ENCODE data around the gene AURKA. TPM values are rescaled to one million over a fixed set of nuclear protein-coding genes. Genes with fewer than 3 reads are reported as not detected.
"Not testable (repeated sequence)": the region's sequence is repeated elsewhere in the genome, so short reads cannot be mapped to it uniquely, and the experiment has no call there.

AURKA gene
- total RNA-seq, 1 donor from 2014 or later: 6.5 TPM

- FAIRE-seq (no peak), DNase-seq (ENCODE audit: low spot score in 2 of 2) (no peak)
These were observed 30.2 kb upstream of the AURKA start for GRCh38 chr20:56422076-56422823.

DNA sequence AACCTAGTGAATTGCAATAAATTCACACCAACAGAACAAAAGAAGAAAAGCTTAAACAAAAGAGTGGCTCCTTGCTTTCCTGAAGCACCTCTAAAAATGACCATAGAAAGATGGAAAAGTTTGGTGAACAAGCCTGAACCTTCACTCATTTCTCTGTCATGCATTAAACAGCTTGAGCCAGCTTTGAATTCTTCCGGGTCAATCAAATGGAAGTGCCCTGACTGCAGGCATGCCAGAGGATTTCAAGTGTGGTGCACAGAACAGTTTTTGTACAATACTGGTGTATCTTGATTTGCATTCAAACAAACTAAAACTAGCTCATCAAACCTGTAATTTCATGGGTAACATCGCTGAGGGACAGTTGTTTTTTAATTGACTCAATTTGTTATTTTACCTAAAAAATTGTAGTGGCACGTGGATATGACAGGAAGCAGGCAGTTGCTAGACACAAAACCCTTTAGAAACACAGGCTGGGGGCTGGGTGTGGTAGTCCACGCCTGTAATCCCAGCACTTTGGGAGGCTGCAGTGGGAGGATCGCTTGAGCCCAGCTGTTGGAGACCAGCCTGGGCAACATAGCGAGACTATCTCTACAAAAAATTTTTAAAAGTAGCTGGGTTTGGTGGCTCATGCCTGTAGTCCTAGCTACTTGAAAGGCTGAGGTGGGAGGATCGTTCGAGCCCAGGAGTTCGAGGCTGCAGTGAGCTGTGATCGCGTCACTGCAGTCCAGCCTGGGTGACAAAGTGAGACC, 29.1 kb upstream of the AURKA start:
- FAIRE-seq: no peak

GRCh38 chr20:56420028-56420427, 28.0 kb upstream of the AURKA start:
- DNase-seq (ENCODE audit: low spot score in 2 of 2) (no peak), FAIRE-seq (no peak)

More for the DNA sequence above, 29.1 kb upstream of the AURKA start:
- no peak for DNase-seq (ENCODE audit: low spot score in 2 of 2)

- no peak for DNase-seq (ENCODE audit: low spot score in 2 of 2)
These were observed 26.4 kb upstream of the AURKA start for GRCh38 chr20:56418385-56418861.

DNA sequence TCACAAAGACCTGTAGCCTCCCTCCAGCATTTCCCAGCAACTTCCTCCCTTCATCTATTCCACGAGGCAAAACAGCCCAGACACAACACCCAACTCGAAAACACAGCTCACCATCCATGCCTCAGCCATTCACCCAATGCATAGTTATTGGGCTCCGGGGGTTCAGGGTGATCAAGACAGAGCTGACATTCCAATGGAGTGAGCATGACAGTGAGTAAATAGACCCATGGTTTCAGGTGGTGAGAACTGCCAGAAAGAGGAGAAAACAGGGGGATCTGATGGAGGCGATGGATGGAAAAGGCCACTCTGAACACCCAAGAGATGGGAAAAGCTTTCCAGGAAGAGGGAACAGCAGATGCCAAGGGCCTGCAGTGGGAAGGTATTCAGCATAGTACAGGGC, 25.9 kb upstream of the AURKA start:
- no peak for FAIRE-seq

More at GRCh38 chr20:56418385-56418861, 26.4 kb upstream of the AURKA start:
- no peak for FAIRE-seq

GRCh38 chr20:56417402-56417801, 25.4 kb upstream of the AURKA start:
- FAIRE-seq (no peak), DNase-seq (ENCODE audit: low spot score in 2 of 2) (no peak)

More for the DNA sequence above, 25.9 kb upstream of the AURKA start:
- no peak for DNase-seq (ENCODE audit: low spot score in 2 of 2)

DNA sequence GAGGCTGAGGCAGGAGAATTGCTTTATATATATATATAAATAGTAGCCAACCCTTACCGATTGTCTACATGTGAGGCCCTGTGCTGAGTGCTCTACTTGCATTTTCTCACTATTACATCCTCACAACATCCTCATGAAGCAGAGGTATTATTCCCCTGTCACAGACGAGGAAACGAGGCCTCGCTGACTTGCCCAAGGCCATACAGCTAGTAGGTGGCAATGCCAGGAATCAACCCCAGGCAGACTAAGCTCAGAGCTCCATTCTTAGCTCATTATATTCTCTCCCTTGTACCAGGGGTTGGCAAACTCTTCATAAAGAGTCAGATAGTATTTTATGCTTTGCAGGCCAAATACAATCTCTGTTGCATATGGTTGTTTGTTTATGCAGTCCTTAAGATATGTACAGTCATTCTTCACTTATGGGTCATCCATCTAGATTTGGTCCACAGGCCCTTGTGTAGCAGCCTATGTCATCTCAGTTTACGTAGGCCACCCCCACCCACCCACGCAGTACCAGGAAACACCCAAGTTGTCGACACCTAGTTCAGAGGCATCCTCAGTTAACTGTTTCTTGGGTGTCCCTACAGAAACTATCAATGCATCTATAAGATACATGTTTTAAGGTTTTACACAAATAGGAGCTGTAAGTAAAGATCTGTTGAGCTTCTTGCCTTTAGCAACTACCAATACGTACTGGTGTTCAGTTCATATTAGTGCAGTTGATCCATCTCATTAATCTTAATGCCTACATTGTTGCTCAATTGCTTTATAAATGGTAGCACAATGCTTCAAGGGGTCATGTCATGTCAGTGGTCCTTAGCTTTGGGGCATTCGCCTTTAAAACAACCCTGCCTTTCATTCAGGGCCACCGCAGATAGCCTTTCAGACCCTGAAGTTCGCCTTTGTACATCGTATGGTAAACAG, 23.1 kb upstream of the AURKA start:
- FAIRE-seq: no peak
- DNase-seq (ENCODE audit: low spot score in 2 of 2): no peak

DNA sequence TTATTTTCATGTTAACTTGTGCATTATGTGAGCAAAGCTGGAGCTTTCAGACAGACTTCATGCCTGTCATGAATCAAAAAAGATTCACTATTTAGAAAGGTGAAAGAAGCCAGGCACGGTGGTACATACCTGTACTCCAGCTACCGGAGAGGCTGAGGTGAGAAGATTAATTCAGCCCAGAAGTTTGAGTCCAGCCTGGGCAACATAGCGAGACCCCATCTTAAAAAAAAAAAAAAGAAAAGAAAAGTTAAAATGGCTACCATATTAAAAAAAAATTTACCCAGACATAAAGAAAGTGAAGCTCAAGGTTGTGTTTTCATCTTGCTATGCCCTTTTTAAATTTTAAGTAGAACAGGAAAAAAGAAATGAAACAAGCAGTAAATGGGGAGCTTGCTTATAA, 20.9 kb upstream of the AURKA start:
- FAIRE-seq (no peak), DNase-seq (ENCODE audit: low spot score in 2 of 2) (no peak)

DNA sequence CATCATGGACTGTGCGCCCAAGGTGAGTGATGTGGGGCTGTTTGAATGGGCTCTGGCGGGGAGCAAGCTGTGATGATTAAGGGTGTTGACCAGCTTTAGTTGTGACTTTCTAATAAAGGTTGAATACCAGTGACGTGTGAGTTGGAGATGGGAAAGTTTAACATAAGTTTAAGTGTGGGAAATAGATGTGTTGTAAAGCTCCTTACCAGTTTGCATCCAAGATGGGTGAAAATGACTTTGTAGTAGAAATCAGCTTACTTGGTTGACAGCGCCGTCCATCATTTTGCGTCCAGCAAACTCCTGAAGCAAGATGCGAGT, 20.4 kb upstream of the AURKA start:
- FAIRE-seq (no peak), DNase-seq (ENCODE audit: low spot score in 2 of 2) (no peak)

- DNase-seq (ENCODE audit: low spot score in 2 of 2) (no peak), FAIRE-seq (no peak)
These were observed 19.9 kb upstream of the AURKA start, which contains the start of gene CASS4 for GRCh38 chr20:56411759-56412472. Gene CASS4 (plus strand): TSS chr20:56412260. CDS start chr20:56412459, 199 bp downstream.

- not testable (repeated sequence) for FAIRE-seq; DNase-seq (ENCODE audit: low spot score in 2 of 2)
These were observed 19.3 kb upstream of the AURKA start for GRCh38 chr20:56411287-56411686.

DNA sequence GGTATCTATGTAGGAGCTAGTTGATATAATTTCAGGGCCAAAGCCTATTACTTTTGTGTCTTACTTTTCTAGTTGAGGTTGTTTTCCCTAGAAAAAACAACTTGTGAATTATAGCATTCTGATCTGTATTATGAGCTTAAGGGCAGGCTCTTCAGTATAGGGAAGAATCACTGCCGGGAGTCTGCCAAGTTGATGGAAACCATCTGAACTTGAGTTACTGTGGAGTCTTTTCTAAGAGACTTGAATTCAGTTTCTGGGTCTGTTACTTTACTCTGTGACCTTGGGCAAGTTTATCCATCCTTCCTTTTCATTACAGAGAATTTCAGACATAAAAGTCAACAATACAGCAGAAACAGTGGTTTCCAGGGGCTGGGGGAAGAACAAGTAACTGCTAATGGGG, 17.9 kb upstream of the AURKA start:
- FAIRE-seq (no peak), DNase-seq (ENCODE audit: low spot score in 2 of 2) (no peak)

GRCh38 chr20:56409521-56409920, 17.5 kb upstream of the AURKA start:
- FAIRE-seq (no peak), DNase-seq (ENCODE audit: low spot score in 2 of 2) (no peak)

- no peak for DNase-seq (ENCODE audit: low spot score in 2 of 2)
- FAIRE-seq: no peak
These were observed 14.9 kb upstream of the AURKA start for GRCh38 chr20:56406910-56407309.

- FAIRE-seq; DNase-seq (ENCODE audit: low spot score in 2 of 2): not testable (repeated sequence)
These were observed 13.3 kb upstream of the AURKA start for GRCh38 chr20:56405356-56405755.

GRCh38 chr20:56403465-56403864, 11.4 kb upstream of the AURKA start:
- no peak for DNase-seq (ENCODE audit: low spot score in 2 of 2)
- no peak for FAIRE-seq

DNA sequence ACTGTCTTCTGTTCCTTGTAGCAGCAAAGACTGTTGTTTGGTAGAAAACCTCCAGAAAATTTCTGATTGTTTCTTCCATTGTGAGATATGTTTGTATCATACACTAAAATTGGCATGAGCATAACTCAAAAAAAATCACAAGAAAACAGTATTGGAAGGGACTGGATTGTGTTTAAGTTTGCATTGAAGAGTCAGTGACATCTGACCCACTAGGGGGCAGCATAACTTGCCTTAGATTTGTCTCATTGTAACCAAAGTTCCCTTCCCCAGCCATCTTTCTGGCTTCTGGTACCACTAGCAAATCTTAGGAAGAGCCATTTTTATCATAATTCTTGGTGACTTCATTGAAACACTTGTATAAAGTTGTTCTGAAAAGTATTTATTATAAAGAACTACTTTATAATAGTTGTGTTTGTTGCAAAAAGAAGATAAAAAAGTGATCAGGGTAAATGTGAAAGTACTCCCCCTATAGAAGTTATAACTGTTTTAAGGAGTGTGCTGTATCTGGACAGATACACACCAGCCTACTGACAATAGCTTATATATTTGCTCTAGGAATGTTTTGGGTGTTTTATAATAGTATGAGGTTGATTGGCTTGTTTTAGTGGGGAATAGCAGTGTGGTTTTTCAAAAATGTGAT, 8.1 kb upstream of the AURKA start:
- DNase-seq (ENCODE audit: low spot score in 2 of 2) (peak; percentile 14 to 49), FAIRE-seq (no peak)

DNA sequence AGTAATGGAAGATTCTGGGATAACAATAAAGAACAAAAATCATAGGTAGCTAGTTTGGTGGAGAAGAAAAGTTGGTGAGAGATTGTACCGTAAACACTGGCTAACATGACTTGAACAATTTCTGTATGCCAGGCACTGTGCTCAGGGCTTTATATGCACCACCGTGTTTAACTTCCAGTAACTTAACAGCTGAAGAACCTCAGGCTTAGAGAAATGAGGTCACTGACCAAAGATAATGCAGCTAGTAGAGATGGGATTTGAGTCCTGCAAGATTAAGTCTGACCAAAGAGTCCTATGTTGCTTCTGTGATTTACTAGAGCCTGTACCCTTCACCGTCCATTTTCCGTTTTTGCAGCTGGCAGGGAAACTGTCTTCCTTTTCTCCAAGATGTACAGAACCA, 3.2 kb upstream of the AURKA start:
- FAIRE-seq (no peak), DNase-seq (ENCODE audit: low spot score in 2 of 2) (no peak)

DNA sequence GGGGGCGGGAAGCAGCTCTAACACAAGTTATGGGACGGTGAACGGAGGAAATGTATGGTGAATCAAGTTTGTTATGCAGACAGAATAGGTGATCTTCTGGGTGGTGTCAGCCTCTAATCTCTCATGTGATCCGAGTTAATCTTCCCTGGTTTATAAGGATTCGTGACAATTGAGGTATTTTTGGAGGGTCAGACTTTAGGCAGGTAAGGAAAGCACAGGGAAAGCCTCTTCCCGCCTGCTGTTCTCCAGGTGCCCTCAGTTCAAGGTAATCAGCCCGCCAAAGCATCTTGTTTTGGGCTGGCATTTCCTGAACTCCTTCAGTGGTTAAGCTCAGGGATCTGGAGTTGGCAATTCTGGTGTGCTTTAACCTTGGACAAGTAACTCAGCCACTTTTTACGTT, 1.6 kb upstream of the AURKA start:
- FAIRE-seq (no peak), DNase-seq (ENCODE audit: low spot score in 2 of 2) (no peak)

Data from frontal cortex (tissue), 4 donors.